ENCODE measurements around the gene N4BP2L2.

Gene N4BP2L2

GRCh38 chr13:32528358-32528757, 10.2 kb downstream of the N4BP2L2 start:
- DNase-seq = no peak

- no peak for DNase-seq
These were observed 11.4 kb downstream of the N4BP2L2 start for GRCh38 chr13:32527151-32527550.

GRCh38 chr13:32525766-32526165, 12.8 kb downstream of the N4BP2L2 start:
- no peak for DNase-seq

- DNase-seq = no peak
These were observed 23.3 kb downstream of the N4BP2L2 start for GRCh38 chr13:32515246-32515645.

- DNase-seq = no peak
These were observed 27.1 kb downstream of the N4BP2L2 start for GRCh38 chr13:32511482-32511881.

- no peak for DNase-seq
These were observed 33.7 kb downstream of the N4BP2L2 start for GRCh38 chr13:32504876-32505275.

GRCh38 chr13:32504263-32504662, 34.3 kb downstream of the N4BP2L2 start:
- DNase-seq = no peak

GRCh38 chr13:32503727-32504126, 34.9 kb downstream of the N4BP2L2 start:
- no peak for DNase-seq

GRCh38 chr13:32501064-32501463, 37.5 kb downstream of the N4BP2L2 start:
- DNase-seq = no peak

GRCh38 chr13:32499538-32500210, 38.9 kb downstream of the N4BP2L2 start:
- DNase-seq = no peak

GRCh38 chr13:32497589-32497988, 41.0 kb downstream of the N4BP2L2 start:
- no peak for DNase-seq

GRCh38 chr13:32496599-32497160, 41.9 kb downstream of the N4BP2L2 start:
- DNase-seq = no peak

- no peak for DNase-seq
These were observed 42.8 kb downstream of the N4BP2L2 start for GRCh38 chr13:32495841-32496240.

GRCh38 chr13:32495429-32495828, 43.2 kb downstream of the N4BP2L2 start:
- no peak for DNase-seq

GRCh38 chr13:32491028-32491427, 47.6 kb downstream of the N4BP2L2 start:
- DNase-seq = no peak

GRCh38 chr13:32476892-32477291, 61.7 kb downstream of the N4BP2L2 start:
- DNase-seq = no peak

GRCh38 chr13:32476021-32476731, 62.4 kb downstream of the N4BP2L2 start:
- DNase-seq = no peak

GRCh38 chr13:32474999-32475792, 63.4 kb downstream of the N4BP2L2 start:
- DNase-seq = no peak

- no peak for DNase-seq
These were observed 64.9 kb downstream of the N4BP2L2 start for GRCh38 chr13:32473650-32474049.

GRCh38 chr13:32472194-32472621, 66.4 kb downstream of the N4BP2L2 start:
- DNase-seq = no peak

- DNase-seq = no peak
These were observed 67.2 kb downstream of the N4BP2L2 start for GRCh38 chr13:32471187-32471922.

GRCh38 chr13:32468502-32469142, 70.0 kb downstream of the N4BP2L2 start:
- DNase-seq = no peak
